ENCODE measurements around the gene IGSF3. TPM values are rescaled to one million over a fixed set of nuclear protein-coding genes. Genes with fewer than 3 reads are reported as not detected.

Gene IGSF3
- polyA plus RNA-seq, 1 donor (not counting 4 experiments of a cell fraction or from before 2014, with no cell fraction given): 47.4 TPM

DNA sequence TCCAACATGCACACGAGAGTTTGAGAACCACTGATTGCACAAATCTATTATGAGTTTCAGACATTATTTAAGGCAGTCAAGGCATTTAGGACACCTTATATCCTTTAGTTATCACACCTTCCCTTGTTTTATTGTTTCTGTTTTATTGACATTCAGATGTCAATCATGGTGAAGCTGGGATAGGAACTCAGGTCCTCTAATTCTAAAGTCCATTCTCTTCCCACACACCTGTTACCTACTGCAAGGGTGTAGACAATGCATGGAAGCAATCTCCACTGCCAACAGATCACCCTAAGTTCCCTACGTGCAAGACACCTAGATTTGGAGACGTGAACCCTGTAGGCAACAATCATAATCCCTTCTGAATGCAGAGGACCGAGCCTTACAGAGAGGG, 2.6 kb downstream of the IGSF3 start:
- Histone ChIP-seq H4K20me1 (ENCODE audit: control insufficient read depth, extremely low read depth, insufficient read depth, low read length) (no peaks in the 10 kb centered on the region), H3K9me3 (ENCODE audit: control insufficient read depth, low read depth, low read length) (no peaks in the 10 kb centered on the region), H3K36me3 (ENCODE audit: control insufficient read depth in 2 of 2, extremely low read depth in 1 of 2, insufficient read depth in 2 of 2, low read length in 2 of 2) (peaks cover 9 to 10% of the 10 kb centered on the region in 2 experiments), H3K79me2 (ENCODE audit: control insufficient read depth, insufficient read depth, low read length) (peaks cover 52% of the 10 kb centered on the region), H3K27me3 (ENCODE audit: control insufficient read depth, extremely low read depth, insufficient read depth, low read length) (no peaks in the 10 kb centered on the region), H3K9me1 (ENCODE audit: control insufficient read depth, extremely low read depth, insufficient read depth, low read length) (no peaks in the 10 kb centered on the region), H3K4me3 (ENCODE audit: control insufficient read depth in 2 of 3, extremely low read depth in 1 of 3, insufficient read depth in 2 of 3, low read depth in 1 of 3, low read length in 3 of 3) (peak overlapping the region in 1 of 3 experiments; percentile 65), H2AFZ (ENCODE audit: control insufficient read depth, low read length) (no peak overlapping the region), H3K9ac (ENCODE audit: control insufficient read depth, extremely low read depth, insufficient read depth, low read length) (no peak overlapping the region), H3K4me2 (ENCODE audit: control insufficient read depth, extremely low read depth, insufficient read depth, low read depth, low read length) (peak overlapping the region; percentile 84), H3K27ac (ENCODE audit: control insufficient read depth, insufficient read depth, low read length) (no peak overlapping the region), H3K4me1 (ENCODE audit: control insufficient read depth, extremely low read depth, insufficient read depth, low read length) (peaks cover 18% of the 10 kb centered on the region)
- dilution Hi-C loops (cut with MboI; ENCODE audit: extremely low pct_ligation_motif_present, low sequenced_read_pairs): no loop called here
- no peak for DNase-seq (ENCODE audit: low read depth, low spot score)
- FAIRE-seq: no peak
- TF ChIP-seq, protein P1, sequence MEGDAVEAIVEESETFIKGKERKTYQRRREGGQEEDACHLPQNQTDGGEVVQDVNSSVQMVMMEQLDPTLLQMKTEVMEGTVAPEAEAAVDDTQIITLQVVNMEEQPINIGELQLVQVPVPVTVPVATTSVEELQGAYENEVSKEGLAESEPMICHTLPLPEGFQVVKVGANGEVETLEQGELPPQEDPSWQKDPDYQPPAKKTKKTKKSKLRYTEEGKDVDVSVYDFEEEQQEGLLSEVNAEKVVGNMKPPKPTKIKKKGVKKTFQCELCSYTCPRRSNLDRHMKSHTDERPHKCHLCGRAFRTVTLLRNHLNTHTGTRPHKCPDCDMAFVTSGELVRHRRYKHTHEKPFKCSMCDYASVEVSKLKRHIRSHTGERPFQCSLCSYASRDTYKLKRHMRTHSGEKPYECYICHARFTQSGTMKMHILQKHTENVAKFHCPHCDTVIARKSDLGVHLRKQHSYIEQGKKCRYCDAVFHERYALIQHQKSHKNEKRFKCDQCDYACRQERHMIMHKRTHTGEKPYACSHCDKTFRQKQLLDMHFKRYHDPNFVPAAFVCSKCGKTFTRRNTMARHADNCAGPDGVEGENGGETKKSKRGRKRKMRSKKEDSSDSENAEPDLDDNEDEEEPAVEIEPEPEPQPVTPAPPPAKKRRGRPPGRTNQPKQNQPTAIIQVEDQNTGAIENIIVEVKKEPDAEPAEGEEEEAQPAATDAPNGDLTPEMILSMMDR (optimal IDR thresholded peaks at IDR 0.05 in 1 of 3, IDR thresholded peaks at IDR 0.05 in 1 of 3, conservative IDR thresholded peaks at IDR 0.05 in 1 of 3; ENCODE audit: extremely low read depth in 1 of 3, insufficient read depth in 2 of 3, low read length in 3 of 3): no peak
- no peak for TF ChIP-seq EZH2 (IDR thresholded peaks at IDR 0.05; ENCODE audit: low read length)

- TF ChIP-seq, protein P1 (optimal IDR thresholded peaks at IDR 0.05 in 1 of 3, IDR thresholded peaks at IDR 0.05 in 1 of 3, conservative IDR thresholded peaks at IDR 0.05 in 1 of 3; ENCODE audit: extremely low read depth in 1 of 3, insufficient read depth in 2 of 3, low read length in 3 of 3): no peak
- TF ChIP-seq EZH2 (IDR thresholded peaks at IDR 0.05; ENCODE audit: low read length): no peak
- Histone ChIP-seq H3K4me2 (ENCODE audit: control insufficient read depth, extremely low read depth, insufficient read depth, low read depth, low read length) (peak overlapping the region; percentile 84), H3K9me1 (ENCODE audit: control insufficient read depth, extremely low read depth, insufficient read depth, low read length) (no peaks in the 10 kb centered on the region), H3K27me3 (ENCODE audit: control insufficient read depth, extremely low read depth, insufficient read depth, low read length) (no peaks in the 10 kb centered on the region), H3K36me3 (ENCODE audit: control insufficient read depth in 2 of 2, extremely low read depth in 1 of 2, insufficient read depth in 2 of 2, low read length in 2 of 2) (peaks cover 9 to 10% of the 10 kb centered on the region in 2 experiments), H2AFZ (ENCODE audit: control insufficient read depth, low read length) (no peak overlapping the region), H3K4me3 (ENCODE audit: control insufficient read depth in 2 of 3, extremely low read depth in 1 of 3, insufficient read depth in 2 of 3, low read depth in 1 of 3, low read length in 3 of 3) (peak overlapping the region in 1 of 3 experiments; percentile 14), H3K27ac (ENCODE audit: control insufficient read depth, insufficient read depth, low read length) (no peak overlapping the region), H4K20me1 (ENCODE audit: control insufficient read depth, extremely low read depth, insufficient read depth, low read length) (no peaks in the 10 kb centered on the region), H3K79me2 (ENCODE audit: control insufficient read depth, insufficient read depth, low read length) (peaks cover 52% of the 10 kb centered on the region), H3K9me3 (ENCODE audit: control insufficient read depth, low read depth, low read length) (no peaks in the 10 kb centered on the region), H3K4me1 (ENCODE audit: control insufficient read depth, extremely low read depth, insufficient read depth, low read length) (peaks cover 18% of the 10 kb centered on the region), H3K9ac (ENCODE audit: control insufficient read depth, extremely low read depth, insufficient read depth, low read length) (no peak overlapping the region)
- no peak for DNase-seq (ENCODE audit: low read depth, low spot score)
- dilution Hi-C loops (cut with MboI; ENCODE audit: extremely low pct_ligation_motif_present, low sequenced_read_pairs): no loop called here
- no peak for FAIRE-seq
These were observed 3.1 kb downstream of the IGSF3 start for GRCh38 chr1:116664366-116664977.

Data from keratinocyte (primary cell).